Measurements from ENCODE around the gene GSTM2.
"Not testable (repeated sequence)": the region's sequence is repeated elsewhere in the genome, so short reads cannot be mapped to it uniquely, and the experiment has no call there.

The GSTM2 gene

GRCh38 chr1:109685399-109685798 lies 17.5 kb downstream of the GSTM2 start:
- not testable (repeated sequence) for ATAC-seq

- ATAC-seq: not testable (repeated sequence)
Observed at GRCh38 chr1:109685890-109686289, 18.0 kb downstream of the GSTM2 start.

GRCh38 chr1:109687109-109687508 lies 19.3 kb downstream of the GSTM2 start:
- not testable (repeated sequence) for ATAC-seq

- ATAC-seq: no peak
- no peak for TF ChIP-seq PPARA (CRISPR knock-in tag; IDR thresholded peaks at IDR 0.05; ENCODE audit: borderline replicate concordance)
Observed at GRCh38 chr1:109687641-109688499, 20.0 kb downstream of the GSTM2 start, which contains the start of gene GSTM1. GSTM1 (plus strand) TSS chr1:109687817; CDS start chr1:109687874, 57 bp downstream.

GRCh38 chr1:109689844-109690405 lies 22.1 kb downstream of the GSTM2 start:
- no peak for TF ChIP-seq ZNF70 (CRISPR knock-in tag; IDR thresholded peaks at IDR 0.05)
- TF ChIP-seq SNAI2 (CRISPR knock-in tag; IDR thresholded peaks at IDR 0.05): no peak
- TF ChIP-seq ISL1 (CRISPR knock-in tag; IDR thresholded peaks at IDR 0.05): no peak
- TF ChIP-seq POU6F1 (CRISPR knock-in tag; IDR thresholded peaks at IDR 0.05; ENCODE audit: borderline replicate concordance, low read depth): no peak
- no peak for TF ChIP-seq ZC3H10 (CRISPR knock-in tag; IDR thresholded peaks at IDR 0.05)
- TF ChIP-seq CSRNP3 (CRISPR knock-in tag; IDR thresholded peaks at IDR 0.05): no peak
- no peak for TF ChIP-seq CSDC2 (CRISPR knock-in tag; IDR thresholded peaks at IDR 0.05)
- no peak for TF ChIP-seq ZNF8 (CRISPR knock-in tag; IDR thresholded peaks at IDR 0.05)
- TF ChIP-seq ZFP30 (CRISPR knock-in tag; IDR thresholded peaks at IDR 0.05): no peak
- no peak for TF ChIP-seq PATZ1 (CRISPR knock-in tag; IDR thresholded peaks at IDR 0.05; ENCODE audit: borderline replicate concordance)
- no peak for ATAC-seq

- no peak for ATAC-seq
- TF ChIP-seq BACH2 (CRISPR knock-in tag; IDR thresholded peaks at IDR 0.05; ENCODE audit: borderline replicate concordance) (no peak), CSRNP3 (CRISPR knock-in tag; IDR thresholded peaks at IDR 0.05) (no peak), ISL1 (CRISPR knock-in tag; IDR thresholded peaks at IDR 0.05) (no peak), ARNTL (CRISPR knock-in tag; IDR thresholded peaks at IDR 0.05; ENCODE audit: borderline replicate concordance, low read depth) (no peak)
Observed at GRCh38 chr1:109691759-109692158, 23.9 kb downstream of the GSTM2 start.

- ATAC-seq: not testable (repeated sequence)
Observed at GRCh38 chr1:109694400-109694799, 26.5 kb downstream of the GSTM2 start.

- ATAC-seq: not testable (repeated sequence)
Observed at GRCh38 chr1:109695138-109695537, 27.3 kb downstream of the GSTM2 start.

All from SK-N-SH treated with all-trans-retinoic acid at 6 μM for 48 hours (cell line).